Gastroesophageal sphincter (tissue), 4 donors: ENCODE results near the gene FOXL1. TPM values are rescaled to one million over a fixed set of nuclear protein-coding genes. Genes with fewer than 3 reads are reported as not detected.

Experiments
- ATAC-seq: fragments of 150-250 bp; one replicate; pipeline ENCODE4 v1.9.1; 2016; ENCODE audit warnings: mild to moderate bottlenecking, moderate library complexity
- H3K27ac ChIP-seq, 4 donors: fragments of 200-600 bp; sonication (generic) in 3 of 4; 1 replicate in 3 of 4; 2 replicates in 1 of 4; pipeline ENCODE4 v1.5.1; 2016 to 2019
- H3K27me3 ChIP-seq: fragments of 200-600 bp; sonication (generic); one replicate; pipeline ENCODE4 v1.5.1; 2019
- H3K36me3 ChIP-seq, 2 donors: fragments of 200-600 bp; sonication (generic); one replicate each; pipeline ENCODE4 v1.5.1; 2019; ENCODE audit warnings: control low read depth in 1 of 2
- H3K4me1 ChIP-seq, 3 donors: fragments of 200-600 bp; sonication (generic); 1 replicate in 2 of 3; 2 replicates in 1 of 3; pipeline ENCODE4 v1.5.1; 2016 to 2019; ENCODE audit warnings: control low read depth in 2 of 3
- H3K4me3 ChIP-seq, 2 donors: fragments of 200-600 bp; sonication (generic); one replicate each; pipeline ENCODE4 v1.5.1; 2019; ENCODE audit warnings: mild to moderate bottlenecking in 1 of 2, moderate library complexity in 1 of 2
- H3K9me3 ChIP-seq, 3 donors: fragments of 200-600 bp; sonication (generic); one replicate each; pipeline ENCODE4 v1.5.1; 2017 to 2019; ENCODE audit warnings: control low read depth in 2 of 3
- EP300 ChIP-seq: sonication (generic); formaldehyde crosslinking; IDR thresholded peaks from one replicate; pipeline ENCODE4 v1.6.1; 2017; ENCODE audit warnings: antibody characterized with exemption, mild to moderate bottlenecking
- POLR2A ChIP-seq, 2 donors: fragments of 450-650 bp; IDR thresholded peaks; one replicate each; pipeline ENCODE4 v1.6.1; 2017; ENCODE audit warnings: antibody characterized with exemption in 2 of 2, mild to moderate bottlenecking in 2 of 2, moderate library complexity in 1 of 2
- POLR2AphosphoS5 ChIP-seq: sonication (generic); formaldehyde crosslinking; IDR thresholded peaks from one replicate; pipeline ENCODE4 v1.6.1; 2017; ENCODE audit warnings: antibody characterized with exemption
- whole genome bisulfite sequencing, 2 donors: methylation state at CpG; one replicate each; pipeline ENCODE4 v1.1.5; 2018; ENCODE audit warnings: low coverage in 1 of 2; 5-methylcytosine and 5-hydroxymethylcytosine counted together
- total RNA-seq, 4 donors: library from RNA; depleted of rRNA; stranded (reverse); fragments of >200 nt; gene quantifications; one replicate each; pipeline ENCODE4 v1.1.0, GENCODE V29; 2016
- TF ChIP-seq, protein P1 (sequence below), 4 experiments: fragments of 200-600 bp in 2 of 4; fragments of 450-650 bp in 2 of 4; sonication (generic) in 1 of 4; IDR thresholded peaks; one replicate each; pipeline ENCODE4 v1.5.1; 2017 to 2019; ENCODE audit warnings: antibody characterized with exemption in 4 of 4, mild to moderate bottlenecking in 2 of 4, moderate library complexity in 2 of 4

Gene FOXL1
- total RNA-seq, 4 donors from 2014 or later, result 0.25 to 0.81 (median 0.58) TPM; not detected in 1

DNA sequence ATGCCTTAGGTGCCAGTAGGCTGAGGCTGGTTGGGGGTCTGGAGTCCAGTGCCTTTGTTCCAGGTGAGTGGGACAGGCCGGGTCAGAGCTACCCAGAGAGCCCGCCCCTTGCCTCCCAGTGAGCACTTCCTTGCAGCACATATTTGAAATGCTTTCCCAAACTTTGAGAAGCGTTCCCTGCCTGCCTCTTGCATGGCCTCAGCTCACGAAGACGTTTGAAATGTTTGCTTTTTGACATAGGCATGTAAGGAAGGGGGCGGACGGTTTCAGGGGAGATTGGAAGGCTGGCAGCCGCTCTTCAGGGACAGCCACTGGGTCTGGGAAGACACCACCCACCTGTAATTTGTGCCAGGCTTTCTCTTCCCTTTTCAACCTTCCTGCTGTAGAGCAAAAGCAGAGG, 5.1 kb upstream of the FOXL1 start:
- peaks cover 0 to 23% (median 0%) of the 10 kb centered on the region in 3 donors for H3K4me1 ChIP-seq
- H3K9me3 ChIP-seq, result no peaks in the 10 kb centered on the region
- no peaks in the 10 kb centered on the region for H3K36me3 ChIP-seq
- no peak overlapping the region for H3K27ac ChIP-seq
- no peak overlapping the region for H3K4me3 ChIP-seq
- 57 to 73% methylated on average over 5 to 6 of the region's 8 CpGs for WGBS, 2 donors
- H3K27me3 ChIP-seq, result peaks cover 100% of the 10 kb centered on the region
- no peak for ATAC-seq
- TF ChIP-seq, protein P1, sequence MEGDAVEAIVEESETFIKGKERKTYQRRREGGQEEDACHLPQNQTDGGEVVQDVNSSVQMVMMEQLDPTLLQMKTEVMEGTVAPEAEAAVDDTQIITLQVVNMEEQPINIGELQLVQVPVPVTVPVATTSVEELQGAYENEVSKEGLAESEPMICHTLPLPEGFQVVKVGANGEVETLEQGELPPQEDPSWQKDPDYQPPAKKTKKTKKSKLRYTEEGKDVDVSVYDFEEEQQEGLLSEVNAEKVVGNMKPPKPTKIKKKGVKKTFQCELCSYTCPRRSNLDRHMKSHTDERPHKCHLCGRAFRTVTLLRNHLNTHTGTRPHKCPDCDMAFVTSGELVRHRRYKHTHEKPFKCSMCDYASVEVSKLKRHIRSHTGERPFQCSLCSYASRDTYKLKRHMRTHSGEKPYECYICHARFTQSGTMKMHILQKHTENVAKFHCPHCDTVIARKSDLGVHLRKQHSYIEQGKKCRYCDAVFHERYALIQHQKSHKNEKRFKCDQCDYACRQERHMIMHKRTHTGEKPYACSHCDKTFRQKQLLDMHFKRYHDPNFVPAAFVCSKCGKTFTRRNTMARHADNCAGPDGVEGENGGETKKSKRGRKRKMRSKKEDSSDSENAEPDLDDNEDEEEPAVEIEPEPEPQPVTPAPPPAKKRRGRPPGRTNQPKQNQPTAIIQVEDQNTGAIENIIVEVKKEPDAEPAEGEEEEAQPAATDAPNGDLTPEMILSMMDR (IDR thresholded peaks at IDR 0.05), result no peak
- no peak for TF ChIP-seq EP300

DNA sequence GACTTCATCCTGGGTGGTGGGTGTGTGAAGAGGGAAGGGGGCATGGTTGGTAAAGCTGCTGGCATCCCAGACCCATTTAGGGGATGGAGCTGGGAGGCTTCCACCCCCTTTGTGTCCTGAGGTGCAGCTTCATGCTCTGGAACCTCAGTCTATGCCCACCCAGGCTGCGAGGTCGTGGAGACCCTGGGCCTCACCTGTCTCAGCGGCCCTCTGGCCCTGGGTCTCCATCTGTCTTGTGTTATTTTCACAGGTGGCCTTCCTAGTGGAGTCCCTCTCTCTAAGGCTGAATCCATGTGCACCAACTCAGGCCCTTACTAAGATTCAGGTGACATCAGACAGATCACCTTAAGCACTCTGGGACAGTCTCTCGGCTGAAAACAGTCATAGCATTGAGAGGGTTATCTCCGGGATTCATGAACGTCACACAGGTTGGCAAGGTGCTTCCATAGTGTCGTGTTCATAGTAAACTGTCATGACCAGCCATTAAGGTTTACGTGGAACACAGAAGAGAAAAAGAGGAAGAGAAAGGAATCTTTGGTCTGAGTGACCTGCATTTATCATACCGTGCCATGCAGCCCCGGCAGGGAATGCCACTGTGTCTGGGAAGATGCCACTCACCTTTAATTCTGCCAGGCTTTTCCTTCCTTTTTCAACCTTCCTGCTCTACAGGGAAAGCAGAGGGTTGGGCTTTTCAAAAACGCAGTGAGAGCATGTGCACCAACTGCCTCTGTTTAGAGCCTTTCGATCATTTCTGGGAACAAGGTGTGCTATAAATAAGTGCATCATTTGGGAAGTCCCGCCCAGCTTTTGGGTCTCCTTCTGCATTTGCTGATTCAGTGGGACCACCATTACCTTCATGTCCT, 4.5 kb upstream of the FOXL1 start:
- Histone ChIP-seq H3K36me3 (no peaks in the 10 kb centered on the region), H3K4me3 (no peak overlapping the region), H3K9me3 (no peaks in the 10 kb centered on the region), H3K27ac (no peak overlapping the region), H3K27me3 (peaks cover 100% of the 10 kb centered on the region), H3K4me1 (peaks cover 0 to 26% (median 3%) of the 10 kb centered on the region in 3 donors)
- WGBS, 2 donors, result 52 to 76% methylated on average over 8 to 10 of the region's 13 CpGs
- no peak for ATAC-seq
- TF ChIP-seq EP300 (no peak), POLR2AphosphoS5 (no peak), POLR2A (IDR thresholded peaks at IDR 0.05) (no peak)
- TF ChIP-seq, protein P1 (IDR thresholded peaks at IDR 0.05), result no peak

DNA sequence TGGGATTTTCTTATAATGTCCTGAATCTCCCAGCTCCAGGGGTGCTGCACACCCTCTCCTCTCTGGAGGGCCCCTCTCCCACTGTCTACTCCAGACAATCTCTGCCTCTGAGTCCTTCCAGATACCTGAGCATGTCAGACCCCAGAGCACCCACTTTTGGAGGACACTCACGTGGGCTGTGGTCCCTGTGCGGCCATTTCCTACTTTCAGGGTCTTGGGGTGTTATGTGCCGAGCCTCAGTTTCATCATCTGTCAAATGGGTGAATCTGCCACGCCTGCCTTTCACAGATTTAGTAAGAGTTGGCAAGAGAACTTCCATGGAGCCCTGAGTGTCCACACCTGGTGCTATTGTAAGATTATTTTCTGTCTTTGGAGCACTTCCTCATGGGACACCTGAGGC, 3.7 kb upstream of the FOXL1 start:
- peaks cover 100% of the 10 kb centered on the region for H3K27me3 ChIP-seq
- H3K27ac ChIP-seq, result no peak overlapping the region
- 78 to 100% methylated on average over 1 to 4 of the region's 4 CpGs for WGBS, 2 donors
- no peak for TF ChIP-seq POLR2A (IDR thresholded peaks at IDR 0.05)
- no peak for TF ChIP-seq POLR2AphosphoS5
- TF ChIP-seq, protein P1 (IDR thresholded peaks at IDR 0.05), result no peak
- TF ChIP-seq EP300, result no peak
- H3K4me3 ChIP-seq, result no peak overlapping the region
- H3K4me1 ChIP-seq, result peaks cover 0 to 34% (median 3%) of the 10 kb centered on the region in 3 donors
- ATAC-seq, result no peak
- H3K36me3 ChIP-seq, result no peaks in the 10 kb centered on the region
- no peaks in the 10 kb centered on the region for H3K9me3 ChIP-seq

DNA sequence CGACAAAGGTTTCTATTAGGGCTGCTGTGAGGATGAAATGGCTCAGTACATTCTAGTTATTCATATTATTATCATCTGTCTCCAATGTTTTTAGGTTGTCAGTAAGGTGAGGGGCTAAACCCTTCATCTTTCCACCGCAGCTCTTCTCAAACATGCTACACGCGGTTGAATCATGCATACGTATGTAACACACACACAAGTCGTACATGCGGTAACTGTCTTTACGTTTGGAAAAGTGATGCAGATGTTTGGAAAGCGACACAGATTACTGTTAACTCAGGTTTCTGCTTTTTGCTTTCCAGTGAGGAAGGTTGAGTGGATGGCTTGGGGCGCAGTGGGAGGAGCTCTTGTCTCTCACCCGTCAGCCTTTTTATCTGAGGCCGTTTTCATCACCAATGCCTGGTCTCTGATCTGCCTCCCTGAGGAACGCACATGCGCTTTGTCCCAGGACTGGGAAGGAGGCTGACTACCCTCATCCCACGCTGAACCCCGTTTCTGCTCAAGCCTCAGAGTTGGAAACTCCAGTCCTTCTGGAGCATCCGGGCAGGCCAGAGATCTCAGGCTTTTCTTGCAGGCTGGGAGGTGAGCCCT, 3.2 kb upstream of the FOXL1 start:
- no peaks in the 10 kb centered on the region for H3K36me3 ChIP-seq
- H3K4me1 ChIP-seq, result peaks cover 0 to 38% (median 3%) of the 10 kb centered on the region in 3 donors
- TF ChIP-seq, protein P1 (IDR thresholded peaks at IDR 0.05), result no peak
- TF ChIP-seq POLR2AphosphoS5 (no peak), EP300 (no peak), POLR2A (IDR thresholded peaks at IDR 0.05) (no peak)
- peaks cover 100% of the 10 kb centered on the region for H3K27me3 ChIP-seq
- no peaks in the 10 kb centered on the region for H3K9me3 ChIP-seq
- 73 to 79% methylated on average over 8 to 11 of the region's 17 CpGs for WGBS, 2 donors
- H3K27ac ChIP-seq, result peak overlapping the region in 2 of 4 donors; percentile 25 to 50
- H3K4me3 ChIP-seq, result peak overlapping the region in 1 of 2 donors; percentile 38
- no peak for ATAC-seq
